HepG2 (cell line): ENCODE results near the gene RAB28. TPM values are rescaled to one million over a fixed set of nuclear protein-coding genes. Genes with fewer than 3 reads are reported as not detected.

ENCODE experiments used
- ATAC-seq: fragments of 200-7000 bp; cut with Tn5 transposase; 3 replicates; pipeline ENCODE4 v1.9.1; 2020; ENCODE audit warnings: mild to moderate bottlenecking, moderate library complexity
- BruUV-seq: library from RNA; stranded (reverse); fragments of 400-500 nt; replicated peaks from 2 replicates; lab custom pipeline; 2021; lab: Mats Ljungman, UMichigan
- CTCF ChIA-PET: fragments of 300-600 bp; formaldehyde crosslinking; extraction: SDS; loops from one replicate; lab custom pipeline; 2021; ENCODE audit warnings: low total read pairs, inconsistent platforms, low intra/inter-chr PET ratio; lab: Yijun Ruan, JAX
- POLR2A ChIA-PET: fragments of 350-600 bp; sonication (Branson Sonifier 250); formaldehyde crosslinking; loops from one replicate; lab custom pipeline; 2020; ENCODE audit warnings: antibody characterized with exemption, inconsistent platforms; lab: Yijun Ruan, JAX
- DNase-seq: peaks from one replicate; pipeline ENCODE4 v3.0.0-alpha.2; 2015; ENCODE audit warnings: low spot score
- FAIRE-seq: peaks from 3 replicates; lab custom pipeline; 2011; peaks lifted over from hg19 to GRCh38; lab: Jason Lieb, UNC
- H2AFZ ChIP-seq: one replicate; pipeline ENCODE4 v1.6.1; 2011; ENCODE audit warnings: low read length, inconsistent platforms
- H3K27ac ChIP-seq: fragments of 300-600 bp; 3 replicates; pipeline ENCODE4 v1.8.0; 2011; ENCODE audit warnings: mixed run types, mild to moderate bottlenecking, mixed read lengths, low read length, inconsistent platforms; ENCODE audit not compliant: insufficient read depth; ENCODE audit errors: extremely low read length
- H3K27me3 ChIP-seq, 2 experiments: fragments of 200-600 bp in 1 of 2; 2 replicates in 1 of 2; 3 replicates in 1 of 2; pipeline versions ENCODE4 v1.6.0 to v1.8.0; 2011; ENCODE audit warnings: low read length in 2 of 2, mild to moderate bottlenecking in 2 of 2, moderate library complexity in 2 of 2, inconsistent platforms in 1 of 2; ENCODE audit not compliant: insufficient read depth in 2 of 2, control insufficient read depth in 1 of 2
- H3K36me3 ChIP-seq, 2 experiments: fragments of 200-600 bp in 1 of 2; replicated peaks in 1 of 2; 2 replicates in 1 of 2; 3 replicates in 1 of 2; pipeline versions ENCODE4 v1.5.1 to v1.8.0; 2011; ENCODE audit warnings: low read length in 2 of 2, inconsistent platforms in 1 of 2; ENCODE audit not compliant: insufficient read depth in 2 of 2, control insufficient read depth in 1 of 2
- H3K4me1 ChIP-seq: 2 replicates; pipeline ENCODE4 v1.5.1; 2012; ENCODE audit warnings: low read length, inconsistent platforms; ENCODE audit not compliant: insufficient read depth
- H3K4me2 ChIP-seq: 2 replicates; pipeline ENCODE4 v1.6.0; 2011; ENCODE audit warnings: low read depth, low read length, inconsistent platforms
- H3K4me3 ChIP-seq, 3 experiments: fragments of 200-600 bp in 1 of 3; sonication (generic), shearing (Covaris generic) in 1 of 3; replicated peaks in 1 of 3; 2 replicates each; pipeline ENCODE4 v1.5.1; 2011 to 2016; ENCODE audit warnings: low read length in 3 of 3, inconsistent platforms in 2 of 3, low read depth in 2 of 3, mild to moderate bottlenecking in 2 of 3, control low read depth in 1 of 3, mixed read lengths in 1 of 3; ENCODE audit not compliant: insufficient read depth in 1 of 3
- H3K79me2 ChIP-seq: one replicate; pipeline ENCODE4 v1.6.1; 2011; ENCODE audit warnings: low read length, inconsistent platforms; ENCODE audit not compliant: insufficient read depth
- H3K9ac ChIP-seq: 2 replicates; pipeline ENCODE4 v1.6.0; 2011; ENCODE audit warnings: mild to moderate bottlenecking, low read depth, low read length, inconsistent platforms; ENCODE audit not compliant: insufficient read depth
- H3K9me3 ChIP-seq: 2 replicates; pipeline ENCODE4 v1.5.1; 2012; ENCODE audit warnings: mild to moderate bottlenecking, low read length
- H4K20me1 ChIP-seq: 2 replicates; pipeline ENCODE4 v1.6.0; 2011; ENCODE audit warnings: inconsistent platforms, mild to moderate bottlenecking, low read length, moderate library complexity; ENCODE audit not compliant: insufficient read depth
- ARNT ChIP-seq: fragments of 450-650 bp; IDR thresholded peaks from 2 replicates; pipeline ENCODE4 v1.6.1; 2017
- EZH2 ChIP-seq: conservative IDR thresholded peaks from 2 replicates; pipeline ENCODE4 v1.6.1; 2012; ENCODE audit warnings: mild to moderate bottlenecking, low read depth, low read length, moderate library complexity
- KLF9 ChIP-seq: IDR thresholded peaks from 2 replicates; pipeline ENCODE4 v1.6.1; 2016; ENCODE audit warnings: low read depth
- MEIS2 ChIP-seq: sonication (generic); formaldehyde crosslinking; IDR thresholded peaks from 2 replicates; pipeline ENCODE4 v1.9.0; 2021; ENCODE audit warnings: mild to moderate bottlenecking, missing genetic modification reagents
- RAD51 ChIP-seq: fragments of 450-650 bp; IDR thresholded peaks from 2 replicates; pipeline ENCODE4 v1.6.1; 2016; ENCODE audit warnings: borderline replicate concordance
- STAG1 ChIP-seq: sonication (generic); formaldehyde crosslinking; IDR thresholded peaks from 2 replicates; pipeline ENCODE4 v1.4.0; 2020; ENCODE audit warnings: missing genetic modification reagents
- ZNF230 ChIP-seq: sonication (generic); formaldehyde crosslinking; IDR thresholded peaks from 2 replicates; pipeline ENCODE4 v1.4.0; 2020; ENCODE audit warnings: mild to moderate bottlenecking, missing genetic modification reagents
- ZNF24 ChIP-seq: fragments of 450-650 bp; IDR thresholded peaks from 2 replicates; pipeline ENCODE4 v1.6.1; 2017; ENCODE audit warnings: antibody characterized with exemption, mild to moderate bottlenecking
- WGBS: methylation state at CpG from one replicate; pipeline ENCODE4 v1.1.6; 2017; ENCODE audit warnings: low lambda C conversion rate; 5-methylcytosine and 5-hydroxymethylcytosine counted together
- in situ Hi-C: cut with HindIII; loops from 2 replicates; pipeline ENCODE4 v1.10.0; 2017; ENCODE audit warnings: low pct_unique_long_range_greater_than_20kb; ENCODE audit not compliant: extremely low pct_ligation_motif_present
- intact Hi-C: fragments of 100-400 bp; cut with micrococcal nuclease; formaldehyde crosslinking; loops from one replicate; pipeline ENCODE4 v1.10.0; 2022; ENCODE audit not compliant: unreplicated experiment
- polyA plus RNA-seq, 8 experiments: library from polyadenylated mRNA; depleted of rRNA in 3 of 8; stranded (reverse) in 7 of 8; unstranded in 1 of 8; fragments of >200 nt; fragmentation: Illumina TruSeq in 4 of 8; extraction: Trizol in 4 of 8; gene quantifications; 2 replicates each; pipeline versions ENCODE4 v1.2.1 to v1.2.3, GENCODE V29; 2011 to 2016; ENCODE audit warnings: low read depth in 4 of 8, missing spikeins in 1 of 8, mixed read lengths in 1 of 8; ENCODE audit not compliant: insufficient read depth in 1 of 8
- total RNA-seq, 5 experiments: library from RNA; depleted of rRNA; stranded (reverse); fragments of >200 nt; fragmentation: Illumina TruSeq; extraction: Trizol; gene quantifications; 2 replicates each; pipeline ENCODE4 v1.2.3, GENCODE V29; 2016; ENCODE audit warnings: low read depth in 1 of 5
- TF ChIP-seq, protein P1 (sequence below): sonication (generic); formaldehyde crosslinking; IDR thresholded peaks from 2 replicates; pipeline ENCODE4 v1.5.0; 2020; ENCODE audit warnings: mild to moderate bottlenecking, missing genetic modification reagents, moderate library complexity
- TF ChIP-seq, protein P2 (sequence below), 2 experiments: IDR thresholded peaks; 2 replicates each; pipeline ENCODE4 v1.6.1; 2011 to 2012; ENCODE audit warnings: low read length in 2 of 2, borderline replicate concordance in 1 of 2, low read depth in 1 of 2, mild to moderate bottlenecking in 1 of 2, moderate library complexity in 1 of 2

Gene RAB28
- total and polyA plus RNA-seq, 2 of the 13 experiments (the other 11 are each of a cell fraction or from before 2014, with no cell fraction given): 11.8 to 18.2 TPM

DNA sequence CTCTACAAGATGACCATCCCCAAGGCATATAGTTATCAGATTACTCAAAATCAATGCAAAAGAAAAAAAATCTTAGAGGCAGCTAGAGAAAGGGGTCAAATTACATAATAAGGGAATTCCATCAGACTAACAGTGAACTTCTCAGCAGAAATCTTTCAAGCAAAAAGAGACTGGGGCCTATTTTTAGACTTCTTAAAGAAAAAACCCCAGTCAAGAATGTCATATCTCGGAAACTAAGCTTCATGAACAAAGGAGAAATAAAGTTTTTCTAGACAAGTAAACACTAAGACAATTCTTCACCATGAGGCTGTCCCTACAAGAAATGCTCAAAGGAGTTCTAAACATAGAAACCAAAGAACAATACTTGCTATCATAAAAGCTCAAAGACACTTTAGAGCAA lies 51.7 kb downstream of the RAB28 start:
- Histone ChIP-seq H3K4me1 (peaks cover 8% of the 10 kb centered on the region; the same call in 1 of the 2 replicates), H3K27me3 (no peaks in the 10 kb centered on the region; a peak in 1 of 5 replicates), H3K9me3 (peaks cover 8% of the 10 kb centered on the region), H3K27ac (no peak overlapping the region), H3K4me3 (no peak overlapping the region), H3K9ac (no peak overlapping the region), H2AFZ (no peak overlapping the region), H3K79me2 (no peaks in the 10 kb centered on the region), H3K36me3 (no peaks in the 10 kb centered on the region), H4K20me1 (no peaks in the 10 kb centered on the region), H3K4me2 (no peak overlapping the region)
- POLR2A ChIA-PET: no interaction called here
- CTCF ChIA-PET: no interaction called here
- DNase-seq (no peak), FAIRE-seq (no peak), ATAC-seq (no peak)
- in situ Hi-C loops: no loop called here
- BruUV-seq: no TSS peak
- WGBS: 85% methylated on average over 1 of the region's 1 CpG
- intact Hi-C loops: no loop called here
- no peak for TF ChIP-seq ZNF24
- no peak for TF ChIP-seq MEIS2 (CRISPR knock-in tag)

DNA sequence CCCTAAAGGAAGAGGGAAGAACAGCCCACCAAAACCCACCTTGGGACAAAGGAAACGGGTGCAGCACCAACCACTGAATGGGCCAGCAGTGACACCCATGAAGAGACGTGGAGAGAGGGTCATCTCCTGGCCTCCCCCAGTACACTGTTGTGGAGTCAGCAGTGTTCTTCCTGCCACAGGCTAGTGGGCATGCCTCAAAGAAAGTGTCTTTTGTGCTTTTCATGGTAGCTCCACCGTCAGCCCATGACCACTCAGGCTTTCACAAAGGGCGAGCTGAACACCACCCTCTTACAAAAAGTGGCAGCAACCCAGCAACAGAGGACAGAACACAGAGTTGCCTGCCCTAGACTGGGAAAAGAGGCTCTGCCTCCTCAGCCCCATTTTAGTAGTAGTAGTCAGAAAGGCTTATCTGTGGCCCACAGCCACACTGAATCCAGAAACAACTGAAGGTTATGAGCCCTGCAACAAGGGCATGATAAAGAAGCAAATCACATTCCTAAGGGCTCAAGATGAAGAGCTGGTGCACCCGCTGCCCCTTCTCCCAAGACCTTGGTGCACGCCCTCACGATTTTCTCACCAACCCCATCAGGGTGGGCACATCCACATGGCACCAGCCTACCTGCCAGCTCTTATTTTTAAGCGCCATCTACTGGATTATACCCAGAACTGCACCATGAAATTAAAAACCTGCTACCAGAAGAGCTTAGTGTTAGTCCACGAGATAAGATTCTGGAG lies 53.1 kb downstream of the RAB28 start:
- H3K4me2 ChIP-seq: no peak overlapping the region
- H3K27me3 ChIP-seq: no peaks in the 10 kb centered on the region; a peak in 1 of 5 replicates
- TF ChIP-seq RAD51 (no peak), EZH2 (no peak), STAG1 (CRISPR knock-in tag) (peak; percentile 51), KLF9 (no peak), ZNF230 (peak; percentile 98), ARNT (no peak)
- TF ChIP-seq, protein P1, sequence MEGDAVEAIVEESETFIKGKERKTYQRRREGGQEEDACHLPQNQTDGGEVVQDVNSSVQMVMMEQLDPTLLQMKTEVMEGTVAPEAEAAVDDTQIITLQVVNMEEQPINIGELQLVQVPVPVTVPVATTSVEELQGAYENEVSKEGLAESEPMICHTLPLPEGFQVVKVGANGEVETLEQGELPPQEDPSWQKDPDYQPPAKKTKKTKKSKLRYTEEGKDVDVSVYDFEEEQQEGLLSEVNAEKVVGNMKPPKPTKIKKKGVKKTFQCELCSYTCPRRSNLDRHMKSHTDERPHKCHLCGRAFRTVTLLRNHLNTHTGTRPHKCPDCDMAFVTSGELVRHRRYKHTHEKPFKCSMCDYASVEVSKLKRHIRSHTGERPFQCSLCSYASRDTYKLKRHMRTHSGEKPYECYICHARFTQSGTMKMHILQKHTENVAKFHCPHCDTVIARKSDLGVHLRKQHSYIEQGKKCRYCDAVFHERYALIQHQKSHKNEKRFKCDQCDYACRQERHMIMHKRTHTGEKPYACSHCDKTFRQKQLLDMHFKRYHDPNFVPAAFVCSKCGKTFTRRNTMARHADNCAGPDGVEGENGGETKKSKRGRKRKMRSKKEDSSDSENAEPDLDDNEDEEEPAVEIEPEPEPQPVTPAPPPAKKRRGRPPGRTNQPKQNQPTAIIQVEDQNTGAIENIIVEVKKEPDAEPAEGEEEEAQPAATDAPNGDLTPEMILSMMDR: peak; percentile 42
- TF ChIP-seq, protein P2, sequence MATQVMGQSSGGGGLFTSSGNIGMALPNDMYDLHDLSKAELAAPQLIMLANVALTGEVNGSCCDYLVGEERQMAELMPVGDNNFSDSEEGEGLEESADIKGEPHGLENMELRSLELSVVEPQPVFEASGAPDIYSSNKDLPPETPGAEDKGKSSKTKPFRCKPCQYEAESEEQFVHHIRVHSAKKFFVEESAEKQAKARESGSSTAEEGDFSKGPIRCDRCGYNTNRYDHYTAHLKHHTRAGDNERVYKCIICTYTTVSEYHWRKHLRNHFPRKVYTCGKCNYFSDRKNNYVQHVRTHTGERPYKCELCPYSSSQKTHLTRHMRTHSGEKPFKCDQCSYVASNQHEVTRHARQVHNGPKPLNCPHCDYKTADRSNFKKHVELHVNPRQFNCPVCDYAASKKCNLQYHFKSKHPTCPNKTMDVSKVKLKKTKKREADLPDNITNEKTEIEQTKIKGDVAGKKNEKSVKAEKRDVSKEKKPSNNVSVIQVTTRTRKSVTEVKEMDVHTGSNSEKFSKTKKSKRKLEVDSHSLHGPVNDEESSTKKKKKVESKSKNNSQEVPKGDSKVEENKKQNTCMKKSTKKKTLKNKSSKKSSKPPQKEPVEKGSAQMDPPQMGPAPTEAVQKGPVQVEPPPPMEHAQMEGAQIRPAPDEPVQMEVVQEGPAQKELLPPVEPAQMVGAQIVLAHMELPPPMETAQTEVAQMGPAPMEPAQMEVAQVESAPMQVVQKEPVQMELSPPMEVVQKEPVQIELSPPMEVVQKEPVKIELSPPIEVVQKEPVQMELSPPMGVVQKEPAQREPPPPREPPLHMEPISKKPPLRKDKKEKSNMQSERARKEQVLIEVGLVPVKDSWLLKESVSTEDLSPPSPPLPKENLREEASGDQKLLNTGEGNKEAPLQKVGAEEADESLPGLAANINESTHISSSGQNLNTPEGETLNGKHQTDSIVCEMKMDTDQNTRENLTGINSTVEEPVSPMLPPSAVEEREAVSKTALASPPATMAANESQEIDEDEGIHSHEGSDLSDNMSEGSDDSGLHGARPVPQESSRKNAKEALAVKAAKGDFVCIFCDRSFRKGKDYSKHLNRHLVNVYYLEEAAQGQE (IDR thresholded peaks at IDR 0.05; ENCODE audit: borderline replicate concordance in 1 of 2, low read depth in 1 of 2, low read length in 2 of 2): no peak

More for the DNA sequence above, 53.1 kb downstream of the RAB28 start:
- H3K9ac ChIP-seq: no peak overlapping the region
- DNase-seq: no peak
- H3K9me3 ChIP-seq: no peaks in the 10 kb centered on the region
- H3K36me3 ChIP-seq: no peaks in the 10 kb centered on the region
- intact Hi-C loops: loop anchor here (1.0 kb wide), 1 partner anchor 579 kb away; no protein-coding TSS in a partner anchor
- WGBS: 86% methylated on average over 7 of the region's 9 CpGs
- no peak for FAIRE-seq
- no peak overlapping the region for H3K27ac ChIP-seq
- in situ Hi-C loops: no loop called here
- H4K20me1 ChIP-seq: no peaks in the 10 kb centered on the region
- no peaks in the 10 kb centered on the region for H3K79me2 ChIP-seq
- peaks cover 8% of the 10 kb centered on the region; the same call in 1 of the 2 replicates for H3K4me1 ChIP-seq
- H2AFZ ChIP-seq: no peak overlapping the region
- CTCF ChIA-PET: no interaction called here
- no TSS peak for BruUV-seq
- no peak overlapping the region for H3K4me3 ChIP-seq
- no peak for ATAC-seq
- POLR2A ChIA-PET: no interaction called here
